ENCODE data around the gene UNC45A. TPM values are rescaled to one million over a fixed set of nuclear protein-coding genes. Genes with fewer than 3 reads are reported as not detected.

UNC45A gene
- total RNA-seq, 1 donor from 2014 or later, result 65.1 TPM

- H3K36me3 Mint-ChIP-seq (ENCODE audit: unreplicated experiment), result no peaks in the 10 kb centered on the region
- no peak overlapping the region for H3K27ac Mint-ChIP-seq (ENCODE audit: unreplicated experiment)
- TF ChIP-seq CTCF (IDR thresholded peaks at IDR 0.05; ENCODE audit: partially characterized antibody, unreplicated experiment), result no peak
- H3K27me3 Mint-ChIP-seq (ENCODE audit: unreplicated experiment), result peaks cover 2% of the 10 kb centered on the region
- peaks cover 3% of the 10 kb centered on the region for H3K9me3 Mint-ChIP-seq (ENCODE audit: unreplicated experiment)
- H3K4me3 Mint-ChIP-seq (ENCODE audit: unreplicated experiment), result no peak overlapping the region
- DNase-seq, result no peak
- H3K4me1 Mint-ChIP-seq (ENCODE audit: low read depth, unreplicated experiment), result no peaks in the 10 kb centered on the region
Observed at GRCh38 chr15:90987561-90988141, 52.6 kb downstream of the UNC45A start.

- no peaks in the 10 kb centered on the region for H3K36me3 Mint-ChIP-seq (ENCODE audit: unreplicated experiment)
- H3K4me1 Mint-ChIP-seq (ENCODE audit: low read depth, unreplicated experiment), result no peaks in the 10 kb centered on the region
- no peak for TF ChIP-seq CTCF (IDR thresholded peaks at IDR 0.05; ENCODE audit: partially characterized antibody, unreplicated experiment)
- no peak for DNase-seq
- H3K9me3 Mint-ChIP-seq (ENCODE audit: unreplicated experiment), result peaks cover 5% of the 10 kb centered on the region
- no peak overlapping the region for H3K27ac Mint-ChIP-seq (ENCODE audit: unreplicated experiment)
- H3K4me3 Mint-ChIP-seq (ENCODE audit: unreplicated experiment), result no peak overlapping the region
- peaks cover 2% of the 10 kb centered on the region for H3K27me3 Mint-ChIP-seq (ENCODE audit: unreplicated experiment)
Observed at GRCh38 chr15:90988296-90988695, 53.2 kb downstream of the UNC45A start.

- H3K27ac Mint-ChIP-seq (ENCODE audit: unreplicated experiment), result no peak overlapping the region
- DNase-seq, result no peak
- no peaks in the 10 kb centered on the region for H3K36me3 Mint-ChIP-seq (ENCODE audit: unreplicated experiment)
- H3K4me1 Mint-ChIP-seq (ENCODE audit: low read depth, unreplicated experiment), result no peaks in the 10 kb centered on the region
- no peak for TF ChIP-seq CTCF (IDR thresholded peaks at IDR 0.05; ENCODE audit: partially characterized antibody, unreplicated experiment)
- H3K27me3 Mint-ChIP-seq (ENCODE audit: unreplicated experiment), result peaks cover 2% of the 10 kb centered on the region
- H3K9me3 Mint-ChIP-seq (ENCODE audit: unreplicated experiment), result peaks cover 10% of the 10 kb centered on the region
- no peak overlapping the region for H3K4me3 Mint-ChIP-seq (ENCODE audit: unreplicated experiment)
Observed at GRCh38 chr15:90989040-90989768, 54.1 kb downstream of the UNC45A start.

GRCh38 chr15:90990446-90990845, 55.4 kb downstream of the UNC45A start:
- Mint-ChIP-seq H3K4me1 (ENCODE audit: low read depth, unreplicated experiment) (peaks cover 4% of the 10 kb centered on the region), H3K4me3 (ENCODE audit: unreplicated experiment) (no peak overlapping the region), H3K27ac (ENCODE audit: unreplicated experiment) (no peak overlapping the region), H3K36me3 (ENCODE audit: unreplicated experiment) (no peaks in the 10 kb centered on the region), H3K9me3 (ENCODE audit: unreplicated experiment) (peaks cover 8% of the 10 kb centered on the region), H3K27me3 (ENCODE audit: unreplicated experiment) (peaks cover 6% of the 10 kb centered on the region)
- no peak for DNase-seq
- TF ChIP-seq CTCF (IDR thresholded peaks at IDR 0.05; ENCODE audit: partially characterized antibody, unreplicated experiment), result no peak

- Mint-ChIP-seq H3K4me1 (ENCODE audit: low read depth, unreplicated experiment) (peaks cover 5% of the 10 kb centered on the region), H3K4me3 (ENCODE audit: unreplicated experiment) (peak overlapping the region; percentile 9), H3K27me3 (ENCODE audit: unreplicated experiment) (peaks cover 6% of the 10 kb centered on the region), H3K9me3 (ENCODE audit: unreplicated experiment) (peaks cover 8% of the 10 kb centered on the region), H3K36me3 (ENCODE audit: unreplicated experiment) (no peaks in the 10 kb centered on the region), H3K27ac (ENCODE audit: unreplicated experiment) (no peak overlapping the region)
- TF ChIP-seq CTCF (IDR thresholded peaks at IDR 0.05; ENCODE audit: partially characterized antibody, unreplicated experiment), result no peak
- DNase-seq, result no peak
Observed at GRCh38 chr15:90991587-90992285, 56.7 kb downstream of the UNC45A start.
